Heart left ventricle (tissue), 16 donors: ENCODE measurements around the gene FBN1. TPM values are rescaled to one million over a fixed set of nuclear protein-coding genes. Genes with fewer than 3 reads are reported as not detected.
A peak's percentile ranks its signal among the peaks of the same experiment; 100 is the strongest.

ENCODE experiments used
- ATAC-seq, 4 donors: fragments of 200-7000 bp; cut with Tn5 transposase; one replicate each; pipeline ENCODE4 v1.9.1; 2020 to 2022; ENCODE audit warnings: moderate library complexity in 4 of 4, mild to moderate bottlenecking in 3 of 4, moderate number of reproducible peaks in 1 of 4
- DNase-seq, 5 donors: peaks; one replicate each; pipeline ENCODE4 v3.0.0-alpha.2; 2020
- H3K27ac ChIP-seq, 12 donors: fragments of 200-600 bp; sonication (generic) in 4 of 12; one replicate each; pipeline versions ENCODE4 v1.5.0 to v1.8.0; 2016 to 2022; ENCODE audit warnings: mild to moderate bottlenecking in 2 of 12
- H3K27me3 ChIP-seq, 9 donors: fragments of 200-600 bp; sonication (generic) in 2 of 9; one replicate each; pipeline versions ENCODE4 v1.5.1 to v1.8.0; 2016 to 2022; ENCODE audit warnings: mild to moderate bottlenecking in 3 of 9
- H3K36me3 ChIP-seq, 9 donors: fragments of 200-600 bp; sonication (generic) in 2 of 9; one replicate each; pipeline versions ENCODE4 v1.5.0 to v1.8.0; 2018 to 2022; ENCODE audit warnings: mild to moderate bottlenecking in 2 of 9
- H3K4me1 ChIP-seq, 12 donors: fragments of 200-600 bp; sonication (generic) in 4 of 12; one replicate each; pipeline versions ENCODE4 v1.5.0 to v1.8.0; 2016 to 2022; ENCODE audit warnings: mild to moderate bottlenecking in 3 of 12
- H3K4me3 ChIP-seq, 12 donors: fragments of 200-600 bp; sonication (generic) in 4 of 12; one replicate each; pipeline versions ENCODE4 v1.5.0 to v1.8.0; 2017 to 2022; ENCODE audit warnings: mild to moderate bottlenecking in 9 of 12, moderate library complexity in 4 of 12
- H3K9me3 ChIP-seq, 12 donors: fragments of 200-600 bp; sonication (generic) in 4 of 12; one replicate each; pipeline versions ENCODE4 v1.5.0 to v1.8.0; 2016 to 2022; ENCODE audit warnings: mild to moderate bottlenecking in 1 of 12
- CTCF ChIP-seq, 12 donors: fragments of 200-600 bp; sonication (generic) in 4 of 12; IDR thresholded peaks; one replicate each; pipeline versions ENCODE4 v1.5.0 to v1.8.0; 2018 to 2022; ENCODE audit warnings: antibody characterized with exemption in 12 of 12, mild to moderate bottlenecking in 5 of 12
- POLR2A ChIP-seq, 2 donors: fragments of 450-650 bp; IDR thresholded peaks; one replicate each; pipeline ENCODE4 v1.6.1; 2017; ENCODE audit warnings: antibody characterized with exemption in 2 of 2, mild to moderate bottlenecking in 2 of 2, moderate library complexity in 2 of 2
- WGBS, 4 donors: extraction: QIAGEN DNeasy Blood & Tissue Kit in 2 of 4; methylation state at CpG; one replicate each; pipeline versions ENCODE4 v1.1.5 to v1.1.7; 2013 to 2018; 5-methylcytosine and 5-hydroxymethylcytosine counted together
- intact Hi-C, 10 donors: fragments of 100-400 bp; cut with DNase I; formaldehyde crosslinking; loops; one replicate each; pipeline versions ENCODE4 v1.11.1 to v1.14.2; 2022
- polyA plus RNA-seq, 2 donors: library from polyadenylated mRNA; stranded (reverse); fragments of 200-250 nt; gene quantifications; one replicate each; pipeline ENCODE4 v1.2.3, GENCODE V29; 2013
- total RNA-seq, 9 donors: library from RNA; depleted of rRNA in 2 of 9; stranded (reverse); fragments of >200 nt in 2 of 9; fragmentation: NEBNext Ultra II Directional in 3 of 9; extraction: Animal tissue kit (Norgen Biotek cat#: 25700) in 3 of 9; gene quantifications; one replicate each; pipeline versions ENCODE4 v1.1.0 to v1.2.4, GENCODE V29; 2016 to 2023
- donor health status: ischemic (EF 13 %, LVEDD 7.1; RV severe dilation, severe dysfunction).
- donor health status: healthy with polysubstance abuse.
- donor health status: DM: no; HTN: yes; CAD: no.
- donor health status: DM: no; HTN: no; CAD: no.
- donor health status: ischemic (EF 25% LVEDD 6.9; RV normal size, moderate dysfunction).
- donor health status: ischemic (EF 25% LVEDD 5.7; RV mildly dilated, moderate dysfunction).
- donor health status: healthy.
- donor health status: DM: yes; HTN: yes; CAD: no.
- donor health status: ischemic (EF 35%, LVEDD 5.7; RV mildly dilated, moderate dysfunction).
- donor health status: nonischemic (EF 11% LVEDD 7.7; RV severe dilation, severe dysfunction).
- donor health status: DM: yes; HTN: yes; CAD: no.
- donor health status: PGD.
- donor health status: ischemic (EF 29% LVEDD 5.4; RV normal size, mild dysfunction).
- donor health status: nonischemic (EF 23%, LVEDD 6.1; RV moderate dilation, normal function).

FBN1 gene
- total and polyA plus RNA-seq, 11 donors, result 5.7 to 115 (median 31.4) TPM

- H3K4me3 ChIP-seq, result no peak overlapping the region
- TF ChIP-seq POLR2A (IDR thresholded peaks at IDR 0.05) (no peak), CTCF (IDR thresholded peaks at IDR 0.05) (no peak)
- peaks cover 0 to 48% (median 4%) of the 10 kb centered on the region in 12 donors for H3K4me1 ChIP-seq
- 78 to 93% (median 91%) methylated on average over 10 to 15 of the region's 15 CpGs for WGBS, 4 donors
- H3K27ac ChIP-seq, result peak overlapping the region in 3 of 12 donors; percentile 33 to 55 (median 39)
- H3K27me3 ChIP-seq, result no peaks in the 10 kb centered on the region
- no peaks in the 10 kb centered on the region for H3K9me3 ChIP-seq
- intact Hi-C loops, result no loop called here
- peaks cover 0 to 97% (median 44%) of the 10 kb centered on the region in 9 donors for H3K36me3 ChIP-seq
- DNase-seq (no peak), ATAC-seq (no peak)
These were observed 230.2 kb downstream of the FBN1 start for GRCh38 chr15:48415036-48415886.

GRCh38 chr15:48414015-48414414 lies 231.5 kb downstream of the FBN1 start:
- no peaks in the 10 kb centered on the region for H3K27me3 ChIP-seq
- H3K9me3 ChIP-seq, result no peaks in the 10 kb centered on the region
- H3K4me1 ChIP-seq, result peaks cover 0 to 40% (median 4%) of the 10 kb centered on the region in 12 donors
- 77 to 81% (median 78%) methylated on average over 3 of the region's 3 CpGs for WGBS, 4 donors
- ATAC-seq (peak in 2 of 4 donors; percentile 43 to 66), DNase-seq (no peak)
- intact Hi-C loops, result no loop called here
- H3K27ac ChIP-seq, result peak overlapping the region in 9 of 12 donors; percentile 8 to 62 (median 35)
- TF ChIP-seq POLR2A (IDR thresholded peaks at IDR 0.05) (no peak), CTCF (IDR thresholded peaks at IDR 0.05) (no peak)
- no peak overlapping the region for H3K4me3 ChIP-seq
- H3K36me3 ChIP-seq, result peaks cover 0 to 93% (median 35%) of the 10 kb centered on the region in 9 donors

GRCh38 chr15:48413304-48413703 lies 232.2 kb downstream of the FBN1 start:
- H3K27me3 ChIP-seq, result no peaks in the 10 kb centered on the region
- H3K27ac ChIP-seq, result peak overlapping the region in 11 of 12 donors; percentile 8 to 70 (median 58)
- ATAC-seq, result peak in 3 of 4 donors; percentile 10 to 57 (median 53)
- intact Hi-C loops, result no loop called here
- peaks cover 0 to 47% (median 4%) of the 10 kb centered on the region in 12 donors for H3K4me1 ChIP-seq
- no peak overlapping the region for H3K4me3 ChIP-seq
- no peaks in the 10 kb centered on the region for H3K9me3 ChIP-seq
- no peak for TF ChIP-seq POLR2A (IDR thresholded peaks at IDR 0.05)
- TF ChIP-seq CTCF (IDR thresholded peaks at IDR 0.05), result no peak
- H3K36me3 ChIP-seq, result peaks cover 0 to 86% (median 34%) of the 10 kb centered on the region in 9 donors
- DNase-seq, result peak in 1 of 5 donors; percentile 31
- WGBS, 4 donors, result 77 to 82% (median 80%) methylated on average over 6 of the region's 6 CpGs

- H3K27me3 ChIP-seq, result no peaks in the 10 kb centered on the region
- no peaks in the 10 kb centered on the region for H3K9me3 ChIP-seq
- H3K4me3 ChIP-seq, result no peak overlapping the region
- H3K27ac ChIP-seq, result peak overlapping the region; percentile 23 to 70 (median 57)
- H3K4me1 ChIP-seq, result peaks cover 0 to 58% (median 4%) of the 10 kb centered on the region in 12 donors
- TF ChIP-seq POLR2A (IDR thresholded peaks at IDR 0.05) (no peak), CTCF (IDR thresholded peaks at IDR 0.05) (no peak)
- ATAC-seq (peak; percentile 59 to 89 (median 70)), DNase-seq (peak in 1 of 5 donors; percentile 48)
- 48 to 54% (median 49%) methylated on average over 6 of the region's 6 CpGs for WGBS, 4 donors
- peaks cover 0 to 75% (median 30%) of the 10 kb centered on the region in 9 donors for H3K36me3 ChIP-seq
- intact Hi-C loops, result no loop called here
These were observed 233.4 kb downstream of the FBN1 start for GRCh38 chr15:48411971-48412591.
